LNCAP (cell line): ENCODE results near the gene TNS1.

Experiments used
- CTCF ChIP-seq: fragments of 450-650 bp; IDR thresholded peaks from 2 replicates; pipeline ENCODE4 v1.5.1; 2017; ENCODE audit warnings: mild to moderate bottlenecking

The TNS1 gene

GRCh38 chr2:217830807-217831206 lies 172.0 kb downstream of the TNS1 start:
- TF ChIP-seq CTCF = no peak

- TF ChIP-seq CTCF = no peak
Observed at GRCh38 chr2:217830061-217830460, 172.7 kb downstream of the TNS1 start.

DNA sequence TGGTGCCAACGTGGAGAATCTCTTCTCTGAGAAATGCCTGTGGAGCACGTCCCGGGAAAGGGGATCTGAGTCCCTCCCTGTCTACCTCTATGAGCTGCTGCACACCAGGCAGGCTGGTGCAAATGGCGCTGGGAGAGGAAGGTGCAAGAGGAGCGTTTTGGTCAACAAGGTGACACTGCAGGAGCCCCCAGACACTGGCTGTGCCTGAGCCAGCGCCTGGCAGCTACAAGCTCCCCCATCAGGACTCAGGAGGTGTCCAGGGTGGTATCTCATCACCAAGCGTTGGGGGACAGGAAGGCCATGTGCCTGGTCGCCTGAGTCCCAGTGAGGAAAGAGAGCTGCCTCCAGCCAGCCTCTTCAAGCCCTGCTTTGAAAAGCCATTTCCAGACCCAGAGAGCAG lies 173.4 kb downstream of the TNS1 start:
- TF ChIP-seq CTCF = no peak

GRCh38 chr2:217828336-217828735 lies 174.5 kb downstream of the TNS1 start:
- no peak for TF ChIP-seq CTCF

DNA sequence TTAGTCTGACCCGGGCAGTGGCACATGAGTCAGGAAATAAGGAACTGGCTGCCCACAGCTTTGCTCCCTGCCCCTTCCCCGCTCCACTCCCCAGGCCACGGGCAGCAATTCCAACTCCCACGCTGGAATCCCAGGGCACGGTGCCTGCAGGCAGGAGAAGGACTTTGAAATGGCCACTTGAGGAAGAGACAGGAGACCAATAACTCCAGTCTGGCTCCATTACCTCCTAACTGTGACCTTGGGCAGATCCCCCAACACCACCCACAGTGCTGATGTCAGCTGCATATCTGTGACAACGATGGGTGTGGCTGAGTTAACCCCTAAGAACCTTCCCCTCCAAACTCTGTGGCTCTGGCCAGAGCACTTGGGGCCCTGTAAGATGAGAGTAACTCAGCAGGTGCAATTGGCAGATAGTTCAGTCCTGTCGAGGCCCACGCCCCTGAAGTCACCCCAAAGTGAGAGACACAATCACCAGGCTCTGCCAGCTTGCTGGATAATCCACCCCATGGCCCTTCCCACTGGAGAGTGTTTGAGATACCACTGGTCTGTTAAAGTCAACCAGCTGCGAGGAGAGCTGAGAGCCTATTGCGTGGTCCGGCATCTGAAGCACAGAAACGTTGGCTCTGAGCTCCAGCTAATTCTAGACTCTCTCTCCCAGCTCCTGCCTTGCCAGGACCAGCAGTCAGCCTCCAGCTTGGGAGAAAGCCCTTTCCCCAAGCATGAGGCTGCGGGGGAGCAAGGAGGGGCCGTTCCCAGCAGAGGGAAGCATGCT lies 175.2 kb downstream of the TNS1 start:
- no peak for TF ChIP-seq CTCF

- TF ChIP-seq CTCF = no peak
Observed at GRCh38 chr2:217826991-217827390, 175.8 kb downstream of the TNS1 start.

DNA sequence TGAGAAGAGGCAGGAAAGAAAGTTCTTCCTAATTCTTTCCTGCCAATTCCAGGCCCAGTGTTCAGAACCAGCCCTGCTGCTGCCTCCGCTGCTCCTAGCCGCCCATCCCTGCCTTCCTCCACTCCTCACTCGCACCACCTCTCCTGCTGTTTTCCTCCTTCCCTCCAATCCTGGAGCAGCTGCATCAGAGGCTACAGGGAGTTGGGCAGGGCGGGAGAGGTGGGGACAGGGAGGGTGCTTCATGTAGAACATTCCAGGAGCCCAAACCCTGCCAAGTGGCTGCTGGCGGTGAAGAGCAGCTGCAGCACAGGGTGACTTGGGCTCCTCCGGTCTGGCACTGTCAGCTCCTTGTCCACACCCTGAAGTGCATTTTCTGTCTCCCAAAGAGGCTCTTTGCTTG lies 176.3 kb downstream of the TNS1 start:
- TF ChIP-seq CTCF = no peak
